Sigmoid colon (tissue), 7 donors: ENCODE results near the gene CMTM3. TPM values are rescaled to one million over a fixed set of nuclear protein-coding genes. Genes with fewer than 3 reads are reported as not detected.

ENCODE experiments used
- DNase-seq: peaks from one replicate; pipeline ENCODE4 v3.0.0-alpha.2; 2019
- H3K27ac ChIP-seq, 4 donors: fragments of 200-600 bp; sonication (generic); one replicate each; pipeline ENCODE4 v1.5.1; 2016 to 2019; ENCODE audit warnings: mild to moderate bottlenecking in 1 of 4
- H3K27me3 ChIP-seq, 3 donors: fragments of 200-600 bp; sonication (generic); one replicate each; pipeline ENCODE4 v1.5.1; 2019; ENCODE audit warnings: mild to moderate bottlenecking in 1 of 3
- H3K36me3 ChIP-seq, 4 donors: fragments of 200-600 bp; sonication (generic); one replicate each; pipeline ENCODE4 v1.5.1; 2016 to 2019
- H3K4me1 ChIP-seq, 4 donors: fragments of 200-600 bp; sonication (generic); one replicate each; pipeline ENCODE4 v1.5.1; 2017 to 2019
- H3K4me3 ChIP-seq, 4 donors: fragments of 200-600 bp; sonication (generic); one replicate each; pipeline ENCODE4 v1.5.1; 2017 to 2019; ENCODE audit warnings: mild to moderate bottlenecking in 2 of 4, moderate library complexity in 1 of 4
- H3K9me3 ChIP-seq, 4 donors: fragments of 200-600 bp in 3 of 4; sonication (generic) in 3 of 4; one replicate each; pipeline versions ENCODE4 v1.5.1 to v1.6.1; 2013 to 2019
- CTCF ChIP-seq, 4 experiments: fragments of 450-650 bp in 3 of 4; fragments of 200-600 bp in 1 of 4; IDR thresholded peaks; one replicate each; pipeline ENCODE4 v1.5.1; 2016 to 2019; ENCODE audit warnings: antibody characterized with exemption in 4 of 4, mild to moderate bottlenecking in 3 of 4, moderate library complexity in 2 of 4
- EP300 ChIP-seq, 4 donors: sonication (generic); formaldehyde crosslinking; IDR thresholded peaks; one replicate each; pipeline ENCODE4 v1.6.1; 2017; ENCODE audit warnings: antibody characterized with exemption in 4 of 4
- POLR2A ChIP-seq, 2 donors: fragments of 450-650 bp; IDR thresholded peaks; one replicate each; pipeline ENCODE4 v1.6.1; 2016; ENCODE audit warnings: antibody characterized with exemption in 2 of 2, mild to moderate bottlenecking in 2 of 2, moderate library complexity in 2 of 2
- POLR2AphosphoS5 ChIP-seq, 4 donors: sonication (generic); formaldehyde crosslinking; IDR thresholded peaks; one replicate each; pipeline ENCODE4 v1.6.1; 2017; ENCODE audit warnings: antibody characterized with exemption in 4 of 4
- WGBS, 2 donors: extraction: QIAGEN DNeasy Blood & Tissue Kit; methylation state at CpG; one replicate each; pipeline ENCODE4 v1.1.7; 2013; 5-methylcytosine and 5-hydroxymethylcytosine counted together
- intact Hi-C: fragments of 100-400 bp; cut with DNase I; formaldehyde crosslinking; loops from one replicate; pipeline ENCODE4 v1.15.1; 2023
- polyA plus RNA-seq, 3 donors: library from polyadenylated mRNA; stranded (reverse); fragments of 200-250 nt; gene quantifications; one replicate each; pipeline ENCODE4 v1.2.3, GENCODE V29; 2013
- total RNA-seq, 4 donors: library from RNA; depleted of rRNA; stranded (reverse); fragments of >200 nt; gene quantifications; one replicate each; pipeline ENCODE4 v1.1.0, GENCODE V29; 2016
- donor health status: healthy with polysubstance abuse.
- donor health status: Bipolar disorder and iron deficiency.
- donor health status: healthy.

Gene CMTM3
- total and polyA plus RNA-seq, 7 donors: 8.6 to 18.8 (median 15.5) TPM

GRCh38 chr16:66614161-66614802 is 9.8 kb downstream of the CMTM3 start:
- Histone ChIP-seq H3K27me3 (no peaks in the 10 kb centered on the region), H3K9me3 (no peaks in the 10 kb centered on the region), H3K4me1 (peaks cover 0 to 16% (median 13%) of the 10 kb centered on the region in 4 donors), H3K4me3 (no peak overlapping the region), H3K36me3 (peaks cover 0 to 52% (median 6%) of the 10 kb centered on the region in 4 donors), H3K27ac (no peak overlapping the region)
- TF ChIP-seq CTCF (IDR thresholded peaks at IDR 0.05): no peak
- no peak for TF ChIP-seq POLR2AphosphoS5 (IDR thresholded peaks at IDR 0.05)
- no peak for TF ChIP-seq POLR2A (IDR thresholded peaks at IDR 0.05)
- TF ChIP-seq EP300 (IDR thresholded peaks at IDR 0.05): no peak
- 92 to 93% methylated on average over 12 of the region's 12 CpGs for WGBS, 2 donors
- no peak for DNase-seq
- intact Hi-C loops: no loop called here

- H3K9me3 ChIP-seq: no peaks in the 10 kb centered on the region
- intact Hi-C loops: no loop called here
- peaks cover 0 to 16% (median 13%) of the 10 kb centered on the region in 4 donors for H3K4me1 ChIP-seq
- H3K36me3 ChIP-seq: peaks cover 0 to 36% (median 6%) of the 10 kb centered on the region in 4 donors
- 90 to 94% methylated on average over 4 of the region's 4 CpGs for WGBS, 2 donors
- H3K4me3 ChIP-seq: no peak overlapping the region
- no peak for TF ChIP-seq POLR2A (IDR thresholded peaks at IDR 0.05)
- no peak for TF ChIP-seq CTCF (IDR thresholded peaks at IDR 0.05)
- no peak for TF ChIP-seq EP300 (IDR thresholded peaks at IDR 0.05)
- TF ChIP-seq POLR2AphosphoS5 (IDR thresholded peaks at IDR 0.05): no peak
- no peak for DNase-seq
- H3K27ac ChIP-seq: no peak overlapping the region
- H3K27me3 ChIP-seq: no peaks in the 10 kb centered on the region
These were observed 11.7 kb downstream of the CMTM3 start for GRCh38 chr16:66616169-66616568.

- peaks cover 0 to 16% (median 13%) of the 10 kb centered on the region in 4 donors for H3K4me1 ChIP-seq
- 86% methylated on average over 9 of the region's 9 CpGs for WGBS, 2 donors
- DNase-seq: no peak
These were observed 12.1 kb downstream of the CMTM3 start for GRCh38 chr16:66616592-66616991.

DNA sequence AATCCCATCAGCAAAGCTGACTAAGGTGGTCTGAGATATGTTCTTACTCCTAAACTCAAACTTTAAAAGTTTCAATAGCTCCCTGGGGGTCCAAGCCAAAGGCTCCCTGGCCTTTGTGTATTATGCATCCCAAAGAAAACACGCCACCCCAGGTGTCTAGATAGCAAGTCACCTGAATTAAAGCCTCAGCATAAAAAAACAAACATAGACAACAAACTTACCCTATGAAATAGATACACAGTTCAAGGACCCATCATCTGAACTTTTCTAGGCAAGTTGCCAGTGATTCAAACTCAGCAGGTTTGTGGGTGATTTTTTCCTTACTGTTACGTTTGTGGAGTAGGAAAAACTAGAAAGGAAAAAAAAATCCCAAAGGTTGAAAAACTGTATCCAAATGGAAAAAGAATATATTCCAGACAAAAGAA is 12.5 kb downstream of the CMTM3 start:
- intact Hi-C loops: no loop called here
- WGBS, 2 donors: 85 to 91% methylated on average over 2 of the region's 2 CpGs
- Histone ChIP-seq H3K27ac (no peak overlapping the region), H3K4me1 (peaks cover 0 to 16% (median 13%) of the 10 kb centered on the region in 4 donors), H3K9me3 (no peaks in the 10 kb centered on the region), H3K4me3 (no peak overlapping the region), H3K27me3 (no peaks in the 10 kb centered on the region), H3K36me3 (peaks cover 0 to 34% (median 6%) of the 10 kb centered on the region in 4 donors)
- TF ChIP-seq CTCF (IDR thresholded peaks at IDR 0.05): no peak
- no peak for TF ChIP-seq POLR2A (IDR thresholded peaks at IDR 0.05)
- TF ChIP-seq POLR2AphosphoS5 (IDR thresholded peaks at IDR 0.05): no peak
- no peak for TF ChIP-seq EP300 (IDR thresholded peaks at IDR 0.05)
- no peak for DNase-seq

More at GRCh38 chr16:66616592-66616991, 12.1 kb downstream of the CMTM3 start:
- Histone ChIP-seq H3K4me3 (no peak overlapping the region), H3K27ac (no peak overlapping the region), H3K36me3 (peaks cover 0 to 35% (median 6%) of the 10 kb centered on the region in 4 donors), H3K9me3 (no peaks in the 10 kb centered on the region), H3K27me3 (no peaks in the 10 kb centered on the region)
- intact Hi-C loops: no loop called here
- no peak for TF ChIP-seq POLR2A (IDR thresholded peaks at IDR 0.05)
- TF ChIP-seq POLR2AphosphoS5 (IDR thresholded peaks at IDR 0.05): no peak
- no peak for TF ChIP-seq CTCF (IDR thresholded peaks at IDR 0.05)
- no peak for TF ChIP-seq EP300 (IDR thresholded peaks at IDR 0.05)
